GM13976 (cell line): ENCODE results near the gene CDON.

Source experiments
- DNase-seq: peaks from one replicate; pipeline ENCODE4 v3.0.0; 2012; ENCODE audit warnings: low spot score
- CTCF ChIP-seq: IDR thresholded peaks from 2 replicates; pipeline ENCODE4 v1.5.1; 2012; ENCODE audit warnings: borderline replicate concordance, mild to moderate bottlenecking; ENCODE audit not compliant: insufficient read depth; ENCODE audit errors: extremely low read depth, missing control alignments, control extremely low read depth
- in situ Hi-C: fragments of 300-500 bp; cut with MboI; formaldehyde crosslinking; loops from one replicate; pipeline ENCODE4 v1.12.0; 2022; ENCODE audit warnings: low sequenced_read_pairs, mixed read lengths, inconsistent platforms; ENCODE audit not compliant: unreplicated experiment

Gene CDON

GRCh38 chr11:126011754-126012153 is 50.9 kb downstream of the CDON start:
- no peak for DNase-seq
- no peak for TF ChIP-seq CTCF
- in situ Hi-C loops, result no loop called here

DNA sequence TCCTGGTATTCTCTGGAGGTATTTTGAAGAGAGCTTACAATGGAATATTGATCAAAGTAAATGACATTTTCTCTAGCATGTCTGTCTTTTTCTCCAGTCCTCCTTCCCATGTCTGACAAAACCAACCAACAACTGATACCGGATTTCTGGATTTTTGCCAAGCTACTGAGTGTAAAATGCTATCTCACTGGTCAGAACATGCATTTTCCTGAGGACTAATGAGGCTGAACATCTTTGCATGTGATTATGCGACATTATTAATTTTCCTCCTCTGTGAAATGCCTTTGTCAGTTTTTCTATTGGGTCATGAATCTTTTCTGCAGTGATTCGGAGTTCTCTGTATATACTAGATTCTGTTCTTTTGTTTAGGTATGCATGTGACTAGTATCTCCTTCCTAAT is 51.4 kb downstream of the CDON start:
- TF ChIP-seq CTCF, result no peak
- in situ Hi-C loops, result no loop called here
- no peak for DNase-seq

- in situ Hi-C loops, result no loop called here
- TF ChIP-seq CTCF, result no peak
These were observed 53.7 kb downstream of the CDON start for GRCh38 chr11:126008956-126009355.

DNA sequence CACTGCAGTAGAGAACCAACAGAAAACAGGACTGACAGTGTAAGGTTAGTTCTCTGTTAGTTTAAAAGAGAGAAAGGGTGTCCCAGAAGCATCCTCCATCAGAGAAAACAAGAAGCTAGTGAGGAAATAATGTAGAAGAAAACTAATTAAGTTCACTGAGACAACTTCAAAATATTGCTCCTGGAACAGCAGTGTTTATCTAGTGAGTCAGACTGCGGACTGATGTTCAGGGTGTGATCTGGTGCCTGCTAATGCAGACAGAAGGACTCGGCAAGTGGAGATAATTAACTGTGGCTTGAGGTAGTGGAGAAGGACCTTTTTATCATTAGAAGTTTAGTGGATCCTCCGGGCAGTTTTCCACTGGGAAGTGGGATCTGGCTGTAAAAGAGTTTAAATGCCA is 55.4 kb downstream of the CDON start:
- DNase-seq, result no peak
- in situ Hi-C loops, result no loop called here
- TF ChIP-seq CTCF, result no peak

More at GRCh38 chr11:126008956-126009355, 53.7 kb downstream of the CDON start:
- DNase-seq, result no peak

DNA sequence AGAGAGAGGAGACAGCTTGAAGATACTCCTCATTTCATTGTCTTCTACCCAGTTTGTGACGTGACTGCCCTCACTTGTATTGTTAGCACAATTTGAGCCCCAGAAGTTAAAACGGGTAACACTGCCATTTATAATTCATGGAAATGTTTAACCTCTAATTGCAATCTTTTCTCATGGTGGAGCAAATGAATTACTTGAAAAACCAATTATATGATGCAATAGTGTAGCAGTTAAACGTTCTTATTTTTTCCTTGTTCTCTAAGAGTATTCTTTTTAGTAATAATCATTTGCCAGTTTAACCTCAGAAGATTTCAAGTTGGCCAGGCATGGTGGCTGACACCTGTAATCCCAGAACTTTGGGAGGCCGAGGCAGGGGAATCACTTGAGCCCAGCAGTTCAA is 56.6 kb downstream of the CDON start:
- no peak for DNase-seq
- no peak for TF ChIP-seq CTCF
- in situ Hi-C loops, result no loop called here

DNA sequence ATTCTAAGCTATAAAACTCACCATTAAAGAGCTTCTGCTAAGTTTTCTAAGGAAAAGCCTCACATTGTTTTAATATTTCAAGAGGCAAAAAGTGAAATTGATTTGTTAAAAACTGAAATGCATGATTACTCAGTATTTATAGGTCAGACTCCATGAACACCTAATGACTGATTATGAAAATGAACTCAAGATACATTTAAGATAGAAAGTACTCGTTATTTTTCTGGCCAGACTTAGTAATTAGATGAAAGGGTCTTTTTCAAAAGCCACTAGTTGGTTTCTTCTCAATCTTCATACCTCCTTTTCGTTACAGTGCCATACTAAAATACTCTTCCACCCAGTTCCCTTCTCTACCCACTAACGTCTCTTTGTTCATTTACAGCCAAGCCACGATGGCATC is 60.5 kb downstream of the CDON start:
- no peak for TF ChIP-seq CTCF
- in situ Hi-C loops, result no loop called here
- no peak for DNase-seq
